Measurements from ENCODE around the gene NOM1.

NOM1 gene

DNA sequence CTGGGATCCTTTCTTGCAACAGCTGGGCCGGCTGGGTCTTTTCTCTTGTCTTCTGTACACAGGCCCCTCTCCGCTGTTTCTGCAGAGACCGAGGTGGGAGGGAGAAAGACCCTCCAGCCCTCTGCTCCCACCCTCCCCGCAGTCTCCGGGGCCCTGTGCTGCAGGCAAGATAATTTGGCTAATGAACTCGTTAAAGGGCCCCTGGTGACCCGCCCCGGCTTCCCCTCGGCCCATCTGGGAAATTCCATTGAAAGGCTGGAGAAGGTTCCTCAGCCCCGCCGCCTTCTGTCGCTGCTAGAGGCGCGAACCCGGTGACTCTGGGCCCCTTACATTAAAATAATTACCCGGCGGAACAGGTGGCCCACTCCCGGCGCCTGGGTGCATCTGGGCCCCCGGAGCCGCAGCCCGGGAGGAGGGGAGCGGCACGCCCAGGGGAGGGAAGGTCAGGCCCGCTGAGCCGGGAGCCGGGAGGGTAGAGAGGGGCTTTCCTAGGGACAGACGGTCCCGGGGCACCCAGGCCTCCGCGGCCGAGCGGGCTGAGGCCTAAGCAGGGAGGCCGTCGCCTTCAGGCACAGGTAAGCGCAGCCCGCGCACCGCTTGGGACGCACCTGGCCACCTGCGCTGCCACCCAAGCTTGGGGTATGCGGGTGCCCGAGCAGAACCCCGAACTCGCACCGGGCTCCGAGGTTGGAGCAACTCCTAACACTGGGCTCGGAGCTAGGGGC lies 68.3 kb downstream of the NOM1 start:
- no peak for FAIRE-seq

DNA sequence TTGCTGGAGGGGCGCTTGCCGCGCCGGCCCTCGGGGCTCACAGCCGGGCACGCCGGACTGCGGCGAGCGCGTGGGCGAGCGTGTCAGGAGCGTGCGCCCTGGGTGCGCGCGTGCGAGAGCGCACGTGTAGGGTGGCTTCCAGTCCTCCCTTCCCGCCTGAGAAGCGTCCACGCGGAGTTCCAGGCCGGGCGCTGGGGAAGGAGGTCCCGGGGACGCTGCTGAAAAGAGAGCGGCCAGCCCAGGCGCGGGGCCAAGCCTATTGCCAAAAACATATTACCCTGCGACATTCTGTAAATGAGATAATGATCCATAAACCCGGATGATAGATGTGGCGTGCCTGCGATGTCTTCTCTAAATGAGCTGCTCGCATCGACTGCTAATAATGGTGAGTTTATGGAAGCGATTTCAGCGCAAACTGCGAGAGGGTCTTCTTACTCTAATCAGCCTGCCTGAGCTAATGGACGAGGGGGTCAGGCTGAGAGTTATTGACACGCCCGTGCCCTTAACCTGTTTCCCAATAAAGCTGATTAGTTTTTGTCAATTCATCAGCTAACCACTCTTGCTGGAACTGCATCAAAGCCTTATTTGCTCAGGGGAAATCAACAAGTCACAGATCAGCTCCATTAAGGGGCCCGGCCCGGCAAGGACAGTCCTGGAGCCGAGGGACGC lies 69.0 kb downstream of the NOM1 start:
- no peak for FAIRE-seq

DNA sequence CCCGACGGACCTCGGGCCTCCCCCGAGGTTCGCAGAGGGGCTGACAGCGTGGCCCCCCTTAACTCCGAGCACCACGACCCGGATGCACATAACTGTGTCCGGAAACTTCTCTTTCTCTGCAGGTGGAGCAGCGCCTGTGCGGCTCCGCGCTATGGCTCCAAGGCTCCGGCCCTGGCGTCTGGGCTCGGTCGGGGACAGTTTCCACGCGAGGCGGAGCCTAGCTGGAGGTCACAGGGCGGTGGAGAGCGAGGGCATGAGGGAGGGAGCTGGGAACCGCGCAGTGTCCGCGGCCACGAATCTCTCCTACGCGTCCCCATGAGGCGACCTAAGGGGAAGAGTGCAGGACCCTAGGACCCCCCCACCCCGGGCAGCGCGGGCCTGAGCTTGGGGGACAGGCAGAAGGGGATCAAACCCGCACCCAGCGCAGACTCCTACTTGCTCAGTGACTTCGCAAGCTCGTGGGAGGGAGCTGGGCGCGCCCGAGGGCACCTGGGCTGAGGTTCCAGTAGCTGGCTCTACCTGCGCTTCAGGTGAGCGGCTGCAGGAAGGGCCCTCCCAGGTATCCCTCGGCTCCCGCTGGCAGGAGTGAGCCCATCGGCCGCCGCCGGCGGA lies 69.6 kb downstream of the NOM1 start:
- FAIRE-seq: no peak

DNA sequence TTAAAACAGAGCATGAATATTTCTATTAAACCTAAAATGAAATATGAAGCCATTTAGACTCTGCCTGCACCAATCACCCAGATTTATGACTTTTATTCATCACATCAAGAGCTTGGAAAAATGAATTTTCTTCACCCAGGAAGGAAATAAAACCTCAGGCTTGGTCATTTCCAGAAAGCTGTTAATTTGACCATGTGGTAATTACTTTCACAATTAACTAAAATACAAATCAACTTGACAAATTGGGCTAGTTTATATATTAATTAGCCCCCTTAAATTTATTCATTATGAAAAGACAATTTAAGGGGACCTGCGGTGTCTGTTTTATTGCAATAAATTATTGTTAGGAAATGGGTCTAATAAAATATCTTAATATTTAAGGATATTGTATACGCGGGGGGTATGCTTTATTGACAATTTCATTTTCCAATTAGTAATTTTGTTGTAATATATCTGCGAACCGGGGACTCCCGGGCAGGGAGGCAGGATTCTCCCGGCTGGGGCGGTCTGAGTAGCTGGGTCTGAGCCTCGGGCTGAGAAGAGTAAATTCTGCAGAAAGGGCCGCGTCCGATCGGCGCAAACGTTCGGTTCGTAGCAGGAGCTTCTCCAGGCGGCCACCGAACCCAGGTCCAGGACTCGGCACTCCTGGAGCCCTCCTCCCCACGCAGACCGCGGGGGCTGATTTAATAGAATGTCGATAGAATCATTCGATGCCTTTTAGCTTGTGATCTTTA lies 70.4 kb downstream of the NOM1 start:
- no peak for FAIRE-seq

DNA sequence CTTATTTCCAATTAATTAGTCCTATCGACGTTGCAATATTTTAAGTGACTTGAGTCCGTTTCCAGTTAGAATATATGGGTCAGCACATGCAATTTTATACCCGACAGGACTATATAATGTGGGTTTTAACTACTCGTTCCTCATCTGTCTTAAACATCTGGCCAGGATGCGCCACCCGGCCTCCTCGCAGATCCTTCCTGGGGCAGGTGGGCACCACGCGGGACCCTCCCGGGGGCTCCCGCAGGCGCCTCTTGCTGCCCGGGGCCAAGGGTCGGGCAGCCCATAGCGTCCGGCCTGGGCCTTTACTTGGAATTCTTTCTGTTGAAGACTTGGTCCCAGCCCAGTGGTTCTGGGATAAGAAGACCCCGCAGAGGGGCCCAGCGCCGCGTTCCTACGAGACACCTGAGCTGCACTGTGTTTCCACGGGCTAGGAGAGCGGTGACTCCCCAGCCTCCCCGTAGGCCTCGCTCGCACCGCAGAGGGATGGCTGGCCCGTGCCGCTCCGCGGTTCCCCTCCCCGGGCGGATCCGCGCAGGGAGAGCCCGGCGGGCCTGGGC lies 71.1 kb downstream of the NOM1 start:
- no peak for FAIRE-seq

DNA sequence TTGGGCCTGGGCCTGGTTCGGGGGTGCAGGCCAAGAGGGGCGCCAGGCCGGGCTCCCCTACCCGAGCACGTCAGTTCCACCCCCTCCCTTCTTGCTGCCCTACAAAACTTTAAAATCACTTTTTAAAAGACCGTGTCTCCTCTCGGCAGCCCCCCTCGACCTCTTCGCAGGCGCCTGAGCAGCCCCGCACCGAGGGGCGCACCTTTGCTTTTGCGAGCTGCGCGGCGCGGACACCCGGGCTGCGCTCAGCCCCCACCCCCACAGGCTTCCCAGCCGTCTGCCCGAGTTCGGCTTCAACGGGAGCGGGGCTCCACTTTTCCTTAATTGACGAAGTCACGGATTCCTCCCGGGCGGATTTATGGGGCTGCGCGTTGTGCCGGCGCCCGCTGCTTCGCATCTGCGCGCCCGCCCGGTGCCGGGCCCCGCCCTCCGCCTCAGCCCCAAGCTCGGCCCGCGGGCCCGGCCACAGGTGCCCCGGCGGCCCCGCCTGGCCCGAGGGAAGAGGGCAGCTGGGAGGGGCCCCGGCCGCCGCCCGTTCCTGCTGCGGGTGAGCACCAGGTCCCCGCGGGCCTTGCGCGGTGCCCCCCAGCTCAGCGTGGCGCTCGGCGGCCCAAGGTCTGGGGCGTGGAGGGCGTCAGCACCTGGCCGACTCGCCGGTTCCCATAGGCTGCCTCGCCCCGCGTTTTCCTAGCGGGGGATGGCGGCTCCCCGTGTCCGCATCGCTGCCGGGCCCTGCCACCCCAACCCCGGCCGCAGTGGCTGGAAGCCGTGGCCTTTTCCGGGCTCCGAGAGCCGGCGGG lies 71.8 kb downstream of the NOM1 start:
- no peak for FAIRE-seq

DNA sequence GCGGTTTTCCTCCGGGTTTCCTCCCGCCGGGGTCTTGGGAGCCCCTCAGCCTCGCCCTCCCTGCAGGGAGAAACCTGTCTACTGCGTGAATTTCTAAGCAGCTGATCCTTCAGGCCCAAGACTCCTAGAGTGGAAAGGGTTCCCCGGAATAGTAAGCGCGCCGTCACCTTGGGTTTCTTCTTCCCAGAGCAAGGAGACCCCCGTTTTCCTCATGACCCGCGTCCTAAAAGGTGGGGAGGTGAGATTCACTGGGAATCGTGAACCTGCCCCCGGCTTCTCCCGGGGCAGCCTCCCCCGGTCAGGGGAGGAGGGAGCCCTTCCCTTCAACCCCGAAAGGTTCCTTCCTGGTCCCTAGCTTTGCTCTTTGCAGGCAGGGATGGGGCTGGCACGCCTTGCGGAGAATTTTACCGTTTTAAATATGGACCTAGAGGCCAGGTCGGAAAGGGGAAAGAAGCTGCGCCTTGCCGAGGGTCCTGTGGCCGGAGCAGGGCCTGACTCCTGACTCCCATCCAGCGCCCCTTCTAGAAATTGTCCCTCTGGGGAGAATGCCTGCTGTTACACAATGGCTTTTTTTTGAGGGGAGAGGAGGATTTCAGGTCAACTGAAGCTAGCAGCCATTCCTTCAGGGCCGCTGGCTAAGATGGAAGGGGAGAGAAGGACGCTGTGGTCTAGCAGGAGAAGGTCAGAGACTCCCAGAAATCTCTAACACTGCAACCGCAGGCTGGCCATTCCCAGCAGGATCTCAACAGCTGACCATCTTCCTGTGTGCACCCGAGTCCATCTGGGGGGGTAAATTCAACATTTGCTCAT lies 72.6 kb downstream of the NOM1 start:
- no peak for FAIRE-seq

Data from TTC549 (cell line).